Osteocyte (in vitro differentiated cells): Measurements from ENCODE around the gene MYF6. TPM values are rescaled to one million over a fixed set of nuclear protein-coding genes. Genes with fewer than 3 reads are reported as not detected.
"Not testable (repeated sequence)": the region's sequence is repeated elsewhere in the genome, so short reads cannot be mapped to it uniquely, and the experiment has no call there.

Experiments used
- DNase-seq: peaks from one replicate; pipeline ENCODE4 v3.0.0; 2021; ENCODE audit warnings: mixed read lengths; ENCODE audit not compliant: unreplicated experiment; ENCODE audit errors: extremely low spot score
- H3K27ac Mint-ChIP-seq: one replicate; pipeline ENCODE4 v1.8.0; 2021; ENCODE audit warnings: mild to moderate bottlenecking, mixed read lengths; ENCODE audit not compliant: unreplicated experiment
- H3K27me3 Mint-ChIP-seq: one replicate; pipeline ENCODE4 v1.8.0; 2021; ENCODE audit warnings: mixed read lengths; ENCODE audit not compliant: unreplicated experiment
- H3K36me3 Mint-ChIP-seq: one replicate; pipeline ENCODE4 v1.8.0; 2021; ENCODE audit warnings: mixed read lengths; ENCODE audit not compliant: unreplicated experiment
- H3K4me1 Mint-ChIP-seq: one replicate; pipeline ENCODE4 v1.8.0; 2021; ENCODE audit warnings: mixed read lengths; ENCODE audit not compliant: unreplicated experiment
- H3K4me3 Mint-ChIP-seq: one replicate; pipeline ENCODE4 v1.8.0; 2021; ENCODE audit warnings: mild to moderate bottlenecking, moderate library complexity, mixed read lengths; ENCODE audit not compliant: unreplicated experiment
- H3K9me3 Mint-ChIP-seq: one replicate; pipeline ENCODE4 v1.8.0; 2021; ENCODE audit warnings: mixed read lengths; ENCODE audit not compliant: unreplicated experiment
- long read RNA-seq: library from polyadenylated mRNA; unstranded; transcript quantifications from one replicate; pipeline ENCODE4 v2.0.0, GENCODE V29; 2021
- total RNA-seq: library from RNA; stranded (reverse); gene quantifications from 2 replicates; pipeline ENCODE4 v1.2.1, GENCODE V29; 2021
- TF ChIP-seq, protein P1 (sequence below): fragments of 200-600 bp; sonication (generic); IDR thresholded peaks from 2 replicates; pipeline ENCODE4 v1.5.0; 2021; ENCODE audit warnings: antibody characterized with exemption, mild to moderate bottlenecking, moderate library complexity

The MYF6 gene
- total RNA-seq, result not detected in 2 replicates
- long read RNA-seq, result 0 reads

DNA sequence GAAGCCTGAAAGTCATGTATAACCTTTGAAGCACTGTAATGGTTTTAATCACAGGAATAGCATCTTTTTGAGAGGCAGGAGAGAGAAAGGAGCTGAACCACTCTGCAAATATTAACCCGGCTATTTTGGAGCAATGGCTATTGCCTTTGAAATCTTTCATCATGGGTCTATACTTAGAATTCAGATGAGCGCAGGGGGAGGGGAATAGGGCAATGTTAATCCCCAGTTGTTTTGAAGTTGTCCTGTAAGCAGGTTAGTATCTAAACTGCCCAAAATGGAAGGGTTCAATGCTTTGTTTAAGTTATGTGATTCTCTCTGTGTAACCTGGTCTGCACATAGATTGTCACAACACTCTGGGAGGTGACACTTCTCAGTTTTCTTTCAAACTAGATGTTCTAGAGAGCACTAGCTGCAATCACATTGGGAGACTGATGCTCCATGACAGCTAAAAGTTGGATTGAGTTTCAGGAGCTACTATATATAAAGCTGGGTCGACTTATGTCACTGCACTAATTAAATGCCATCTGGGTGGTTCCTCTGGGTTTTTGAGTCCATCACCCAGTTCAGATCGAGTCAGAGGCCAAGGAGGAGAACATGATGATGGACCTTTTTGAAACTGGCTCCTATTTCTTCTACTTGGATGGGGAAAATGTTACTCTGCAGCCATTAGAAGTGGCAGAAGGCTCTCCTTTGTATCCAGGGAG is at the start of gene MYF6:
MYF6 (plus strand) TSS at position 509 of the 704 bp plus-strand sequence; CDS start at position 595, 86 bp downstream.
- Mint-ChIP-seq H3K9me3 (no peaks in the 10 kb centered on the region), H3K36me3 (no peaks in the 10 kb centered on the region), H3K27ac (no peak within 1 kb of the TSS), H3K27me3 (peaks cover 6% of the 10 kb centered on the region), H3K4me1 (peaks cover 16% of the 10 kb centered on the region), H3K4me3 (peak within 1 kb of the TSS; percentile 71)
- DNase-seq, result no peak
- TF ChIP-seq, protein P1, sequence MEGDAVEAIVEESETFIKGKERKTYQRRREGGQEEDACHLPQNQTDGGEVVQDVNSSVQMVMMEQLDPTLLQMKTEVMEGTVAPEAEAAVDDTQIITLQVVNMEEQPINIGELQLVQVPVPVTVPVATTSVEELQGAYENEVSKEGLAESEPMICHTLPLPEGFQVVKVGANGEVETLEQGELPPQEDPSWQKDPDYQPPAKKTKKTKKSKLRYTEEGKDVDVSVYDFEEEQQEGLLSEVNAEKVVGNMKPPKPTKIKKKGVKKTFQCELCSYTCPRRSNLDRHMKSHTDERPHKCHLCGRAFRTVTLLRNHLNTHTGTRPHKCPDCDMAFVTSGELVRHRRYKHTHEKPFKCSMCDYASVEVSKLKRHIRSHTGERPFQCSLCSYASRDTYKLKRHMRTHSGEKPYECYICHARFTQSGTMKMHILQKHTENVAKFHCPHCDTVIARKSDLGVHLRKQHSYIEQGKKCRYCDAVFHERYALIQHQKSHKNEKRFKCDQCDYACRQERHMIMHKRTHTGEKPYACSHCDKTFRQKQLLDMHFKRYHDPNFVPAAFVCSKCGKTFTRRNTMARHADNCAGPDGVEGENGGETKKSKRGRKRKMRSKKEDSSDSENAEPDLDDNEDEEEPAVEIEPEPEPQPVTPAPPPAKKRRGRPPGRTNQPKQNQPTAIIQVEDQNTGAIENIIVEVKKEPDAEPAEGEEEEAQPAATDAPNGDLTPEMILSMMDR, result no peak

DNA sequence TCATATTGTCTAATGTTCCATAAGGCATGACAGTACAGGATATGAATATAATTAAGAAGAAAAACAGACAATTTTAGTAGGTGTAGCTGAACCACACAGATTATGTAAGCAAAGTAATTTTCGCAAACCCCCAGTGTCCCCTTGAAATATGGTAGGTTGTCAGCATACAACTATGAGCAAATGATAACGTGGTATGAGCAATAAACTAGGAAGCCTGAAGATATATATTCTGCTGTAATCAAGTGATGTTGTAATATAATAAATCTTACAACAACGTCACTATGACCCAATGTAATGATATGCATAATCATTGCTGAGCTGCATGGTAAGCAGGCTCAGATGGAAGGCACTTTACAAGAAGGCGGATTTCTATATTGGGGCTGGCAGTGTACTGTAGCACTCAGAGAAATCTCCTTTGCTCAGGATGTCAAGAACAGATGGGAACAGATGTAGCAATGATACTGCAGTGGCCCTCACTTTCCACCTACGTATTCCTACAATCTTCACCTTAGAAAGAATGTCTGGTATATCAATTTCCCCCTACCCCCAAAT is 47.8 kb upstream of the MYF6 start:
- Mint-ChIP-seq H3K4me1 (no peaks in the 10 kb centered on the region), H3K27ac (no peak overlapping the region), H3K27me3 (no peaks in the 10 kb centered on the region), H3K4me3 (no peak overlapping the region), H3K9me3 (no peaks in the 10 kb centered on the region), H3K36me3 (no peaks in the 10 kb centered on the region)
- TF ChIP-seq, protein P1, result no peak
- DNase-seq, result no peak

DNA sequence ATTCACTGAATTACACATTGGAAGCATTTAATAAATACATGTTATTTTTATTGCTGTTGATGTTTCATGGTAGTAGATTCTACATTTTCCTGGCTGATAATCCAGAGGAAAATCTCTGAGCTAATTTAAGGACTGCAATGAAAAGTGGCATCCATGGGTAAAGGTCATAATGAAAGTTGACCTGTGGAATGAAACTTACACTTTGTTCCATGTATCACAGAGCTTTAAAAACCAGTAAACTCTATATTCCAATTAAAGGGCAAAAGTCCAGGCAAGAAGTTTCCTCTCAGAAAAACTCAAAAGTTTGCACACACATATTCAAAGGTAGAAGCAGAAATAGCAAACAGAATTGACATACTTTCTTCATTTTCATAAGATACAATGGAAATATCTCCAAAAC is 44.8 kb upstream of the MYF6 start:
- H3K27ac Mint-ChIP-seq, result no peak overlapping the region
- TF ChIP-seq, protein P1, result no peak
- no peaks in the 10 kb centered on the region for H3K9me3 Mint-ChIP-seq
- H3K4me1 Mint-ChIP-seq, result no peaks in the 10 kb centered on the region
- no peaks in the 10 kb centered on the region for H3K36me3 Mint-ChIP-seq
- H3K27me3 Mint-ChIP-seq, result no peaks in the 10 kb centered on the region
- no peak overlapping the region for H3K4me3 Mint-ChIP-seq
- no peak for DNase-seq

- no peaks in the 10 kb centered on the region for H3K36me3 Mint-ChIP-seq
- H3K4me1 Mint-ChIP-seq, result peaks cover 4% of the 10 kb centered on the region
- no peak overlapping the region for H3K27ac Mint-ChIP-seq
- DNase-seq, result no peak
- TF ChIP-seq, protein P1, result no peak
- no peak overlapping the region for H3K4me3 Mint-ChIP-seq
- no peaks in the 10 kb centered on the region for H3K27me3 Mint-ChIP-seq
- H3K9me3 Mint-ChIP-seq, result no peaks in the 10 kb centered on the region
Measured at GRCh38 chr12:80670214-80670613, 37.2 kb upstream of the MYF6 start.

DNA sequence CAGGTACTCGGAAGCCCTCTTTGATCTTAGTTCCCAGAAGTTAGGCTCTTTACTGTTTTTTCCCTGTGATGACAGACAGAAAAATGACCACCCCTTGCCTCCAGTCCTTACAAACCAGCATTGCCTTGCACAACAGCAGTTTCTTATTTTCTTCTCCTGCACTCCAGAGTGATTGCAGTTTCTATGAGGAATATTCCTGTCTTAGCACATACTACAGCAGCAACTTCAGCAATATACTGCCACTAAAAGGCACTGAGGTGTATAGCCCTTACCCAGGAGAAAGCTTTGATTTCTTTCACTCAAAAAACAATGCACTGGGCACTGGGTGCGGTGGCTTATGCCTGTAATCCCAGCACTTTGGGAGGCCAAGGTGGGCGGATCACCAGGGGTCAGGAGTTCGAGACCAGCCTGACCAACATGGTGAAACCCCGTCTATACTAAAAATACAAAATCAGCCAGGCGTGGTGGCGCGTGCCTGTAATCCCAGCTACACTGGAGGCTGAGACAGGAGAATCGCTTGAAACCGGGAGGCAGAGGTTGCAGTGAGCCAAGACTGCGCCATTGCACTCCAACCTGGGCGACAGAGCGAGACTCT is 31.3 kb upstream of the MYF6 start:
- not testable (repeated sequence) for H3K4me3 Mint-ChIP-seq, H3K4me1 Mint-ChIP-seq, H3K9me3 Mint-ChIP-seq, H3K36me3 Mint-ChIP-seq, H3K27me3 Mint-ChIP-seq, DNase-seq, H3K27ac Mint-ChIP-seq
